IPS-20b (cell line): Measurements from ENCODE around the gene NDE1.
"Not testable (repeated sequence)": the region's sequence is repeated elsewhere in the genome, so short reads cannot be mapped to it uniquely, and the experiment has no call there.

ENCODE experiments used
- H3K27ac ChIP-seq: one replicate; pipeline ENCODE4 v1.5.1; 2013; ENCODE audit warnings: low read length
- H3K27me3 ChIP-seq: 2 replicates; pipeline ENCODE4 v1.6.1; 2013; ENCODE audit warnings: mild to moderate bottlenecking, low read length, inconsistent platforms; ENCODE audit not compliant: insufficient read depth
- H3K36me3 ChIP-seq: 2 replicates; pipeline ENCODE4 v1.6.1; 2013; ENCODE audit warnings: low read depth, mild to moderate bottlenecking, inconsistent platforms, low read length, moderate library complexity; ENCODE audit not compliant: insufficient read depth
- H3K4me1 ChIP-seq: 2 replicates; pipeline ENCODE4 v1.6.1; 2013; ENCODE audit warnings: mild to moderate bottlenecking, control low read depth, inconsistent platforms, low read length, moderate library complexity; ENCODE audit not compliant: insufficient read depth
- H3K4me3 ChIP-seq: 2 replicates; pipeline ENCODE4 v1.5.1; 2013; ENCODE audit warnings: mild to moderate bottlenecking, low read length, inconsistent platforms
- H3K9ac ChIP-seq: 2 replicates; pipeline ENCODE4 v1.6.1; 2013; ENCODE audit warnings: low read depth, mild to moderate bottlenecking, inconsistent platforms, low read length, moderate library complexity
- H3K9me3 ChIP-seq: 2 replicates; pipeline ENCODE4 v1.6.1; 2013; ENCODE audit warnings: mild to moderate bottlenecking, low read depth, low read length, inconsistent platforms; ENCODE audit not compliant: insufficient read depth

The NDE1 gene

GRCh38 chr16:15707332-15707731 is 57.3 kb downstream of the NDE1 start:
- H3K36me3 ChIP-seq = no peaks in the 10 kb centered on the region; the same call in 1 of the 2 replicates
- H3K27ac ChIP-seq = no peak overlapping the region
- no peaks in the 10 kb centered on the region for H3K9me3 ChIP-seq
- H3K4me1 ChIP-seq = no peaks in the 10 kb centered on the region
- H3K9ac ChIP-seq = no peak overlapping the region
- H3K27me3 ChIP-seq = no peaks in the 10 kb centered on the region
- H3K4me3 ChIP-seq = no peak overlapping the region

- no peaks in the 10 kb centered on the region for H3K9me3 ChIP-seq
- H3K27ac ChIP-seq = no peak overlapping the region
- no peaks in the 10 kb centered on the region for H3K36me3 ChIP-seq
- no peak overlapping the region for H3K9ac ChIP-seq
- H3K27me3 ChIP-seq = no peaks in the 10 kb centered on the region
- no peak overlapping the region for H3K4me3 ChIP-seq
- H3K4me1 ChIP-seq = no peaks in the 10 kb centered on the region
These were observed 58.1 kb downstream of the NDE1 start for GRCh38 chr16:15708096-15708495.

GRCh38 chr16:15708997-15709396 is 59.0 kb downstream of the NDE1 start:
- Histone ChIP-seq H3K9ac (no peak overlapping the region), H3K9me3 (no peaks in the 10 kb centered on the region), H3K4me1 (no peaks in the 10 kb centered on the region), H3K27me3 (no peaks in the 10 kb centered on the region), H3K4me3 (no peak overlapping the region), H3K36me3 (no peaks in the 10 kb centered on the region), H3K27ac (no peak overlapping the region)

- Histone ChIP-seq H3K9ac (no peak overlapping the region), H3K9me3 (no peaks in the 10 kb centered on the region), H3K4me1 (no peaks in the 10 kb centered on the region), H3K4me3 (no peak overlapping the region), H3K36me3 (no peaks in the 10 kb centered on the region), H3K27ac (no peak overlapping the region), H3K27me3 (no peaks in the 10 kb centered on the region)
These were observed 64.5 kb downstream of the NDE1 start for GRCh38 chr16:15714393-15715172.

GRCh38 chr16:15715221-15715620 is 65.2 kb downstream of the NDE1 start:
- Histone ChIP-seq H3K36me3 (no peaks in the 10 kb centered on the region), H3K9ac (no peak overlapping the region), H3K4me3 (no peak overlapping the region), H3K4me1 (no peaks in the 10 kb centered on the region), H3K27ac (no peak overlapping the region), H3K9me3 (no peaks in the 10 kb centered on the region), H3K27me3 (no peaks in the 10 kb centered on the region)

- Histone ChIP-seq H3K4me1 (no peaks in the 10 kb centered on the region), H3K36me3 (no peaks in the 10 kb centered on the region)
These were observed 66.8 kb downstream of the NDE1 start for GRCh38 chr16:15716694-15717447.

GRCh38 chr16:15721018-15721417 is 71.0 kb downstream of the NDE1 start:
- Histone ChIP-seq H3K27me3 (no peaks in the 10 kb centered on the region), H3K4me1 (no peaks in the 10 kb centered on the region), H3K27ac (no peak overlapping the region), H3K9ac (no peak overlapping the region), H3K4me3 (no peak overlapping the region), H3K36me3 (peaks cover 10% of the 10 kb centered on the region), H3K9me3 (no peaks in the 10 kb centered on the region)

More at GRCh38 chr16:15716694-15717447, 66.8 kb downstream of the NDE1 start:
- no peaks in the 10 kb centered on the region for H3K9me3 ChIP-seq
- no peak overlapping the region for H3K9ac ChIP-seq
- no peak overlapping the region for H3K27ac ChIP-seq
- no peaks in the 10 kb centered on the region for H3K27me3 ChIP-seq
- H3K4me3 ChIP-seq = no peak overlapping the region

- no peaks in the 10 kb centered on the region for H3K27me3 ChIP-seq
- no peaks in the 10 kb centered on the region for H3K9me3 ChIP-seq
- no peaks in the 10 kb centered on the region for H3K4me1 ChIP-seq
- H3K4me3 ChIP-seq = no peak overlapping the region
- H3K36me3 ChIP-seq = peaks cover 10% of the 10 kb centered on the region
- no peak overlapping the region for H3K27ac ChIP-seq
- H3K9ac ChIP-seq = no peak overlapping the region
These were observed 73.8 kb downstream of the NDE1 start for GRCh38 chr16:15723808-15724207.

GRCh38 chr16:15725641-15726240 is 75.7 kb downstream of the NDE1 start:
- H3K9ac ChIP-seq = no peak overlapping the region
- H3K27ac ChIP-seq = no peak overlapping the region
- H3K4me1 ChIP-seq = no peaks in the 10 kb centered on the region
- H3K27me3 ChIP-seq = no peaks in the 10 kb centered on the region
- H3K4me3 ChIP-seq = no peak overlapping the region
- H3K9me3 ChIP-seq = no peaks in the 10 kb centered on the region
- H3K36me3 ChIP-seq = peaks cover 10% of the 10 kb centered on the region

- Histone ChIP-seq H3K4me3 (no peak overlapping the region), H3K9me3 (no peaks in the 10 kb centered on the region), H3K27ac (no peak overlapping the region), H3K4me1 (no peaks in the 10 kb centered on the region), H3K36me3 (peaks cover 10% of the 10 kb centered on the region), H3K9ac (no peak overlapping the region), H3K27me3 (no peaks in the 10 kb centered on the region)
These were observed 76.7 kb downstream of the NDE1 start for GRCh38 chr16:15726715-15727114.

- not testable (repeated sequence) for H3K4me3 ChIP-seq
These were observed 77.7 kb downstream of the NDE1 start for GRCh38 chr16:15727697-15728096.

GRCh38 chr16:15729152-15729551 is 79.1 kb downstream of the NDE1 start:
- Histone ChIP-seq H3K27me3 (no peaks in the 10 kb centered on the region), H3K36me3 (peaks cover 10% of the 10 kb centered on the region)

More at GRCh38 chr16:15727697-15728096, 77.7 kb downstream of the NDE1 start:
- H3K9ac ChIP-seq, H3K9me3 ChIP-seq, H3K4me1 ChIP-seq, H3K27me3 ChIP-seq, H3K27ac ChIP-seq, H3K36me3 ChIP-seq: not testable (repeated sequence)

More at GRCh38 chr16:15729152-15729551, 79.1 kb downstream of the NDE1 start:
- no peak overlapping the region for H3K4me3 ChIP-seq
- H3K27ac ChIP-seq = no peak overlapping the region
- H3K9ac ChIP-seq = no peak overlapping the region
- no peaks in the 10 kb centered on the region for H3K4me1 ChIP-seq
- no peaks in the 10 kb centered on the region for H3K9me3 ChIP-seq
